MG63 (cell line): ENCODE results near the gene GASK1A. TPM values are rescaled to one million over a fixed set of nuclear protein-coding genes. Genes with fewer than 3 reads are reported as not detected.
"Not testable (repeated sequence)": the region's sequence is repeated elsewhere in the genome, so short reads cannot be mapped to it uniquely, and the experiment has no call there.

Experiments used
- DNase-seq: peaks from one replicate; pipeline ENCODE4 v3.0.0-alpha.2; 2020
- H3K27me3 ChIP-seq: fragments of 250-450 bp; sonication (Bioruptor Pico); 2 replicates; pipeline ENCODE4 v1.5.1; 2020; ENCODE audit warnings: mild to moderate bottlenecking, moderate library complexity
- H3K36me3 ChIP-seq: fragments of 250-450 bp; sonication (Bioruptor Pico); 2 replicates; pipeline ENCODE4 v1.5.1; 2020; ENCODE audit warnings: mild to moderate bottlenecking, moderate library complexity
- H3K4me3 ChIP-seq: fragments of 250-450 bp; sonication (Bioruptor Pico); 2 replicates; pipeline ENCODE4 v1.5.1; 2020; ENCODE audit warnings: mild to moderate bottlenecking, moderate library complexity
- H3K9me3 ChIP-seq: fragments of 250-450 bp; sonication (Bioruptor Pico); 2 replicates; pipeline ENCODE4 v1.5.1; 2020; ENCODE audit warnings: mild to moderate bottlenecking, moderate library complexity
- total RNA-seq: library from RNA; depleted of rRNA; stranded (reverse); fragments of >200 nt; shearing (Covaris generic); gene quantifications from 2 replicates; pipeline ENCODE4 v1.2.3, GENCODE V29; 2014; ENCODE audit warnings: low replicate concordance

Gene GASK1A
- total RNA-seq, 1 experiment from 2014 or later = not detected

- Histone ChIP-seq H3K36me3 (no peaks in the 10 kb centered on the region), H3K9me3 (no peaks in the 10 kb centered on the region), H3K4me3 (no peak overlapping the region), H3K27me3 (no peaks in the 10 kb centered on the region)
- DNase-seq = no peak
Measured at GRCh38 chr3:43055806-43056770, 77.0 kb downstream of the GASK1A start.

GRCh38 chr3:43059456-43059855 lies 80.3 kb downstream of the GASK1A start:
- Histone ChIP-seq H3K4me3 (no peak overlapping the region), H3K36me3 (no peaks in the 10 kb centered on the region), H3K9me3 (no peaks in the 10 kb centered on the region), H3K27me3 (no peaks in the 10 kb centered on the region)
- no peak for DNase-seq

- no peak for DNase-seq
- H3K36me3 ChIP-seq = no peaks in the 10 kb centered on the region
Measured at GRCh38 chr3:43061101-43061895, 82.2 kb downstream of the GASK1A start.

GRCh38 chr3:43062040-43062563 lies 83.0 kb downstream of the GASK1A start:
- Histone ChIP-seq H3K4me3 (no peak overlapping the region), H3K27me3 (no peaks in the 10 kb centered on the region), H3K36me3 (no peaks in the 10 kb centered on the region), H3K9me3 (no peaks in the 10 kb centered on the region)
- no peak for DNase-seq

More at GRCh38 chr3:43061101-43061895, 82.2 kb downstream of the GASK1A start:
- Histone ChIP-seq H3K27me3 (no peaks in the 10 kb centered on the region), H3K4me3 (no peak overlapping the region), H3K9me3 (no peaks in the 10 kb centered on the region)

GRCh38 chr3:43062564-43063040 lies 83.5 kb downstream of the GASK1A start:
- H3K27me3 ChIP-seq = no peaks in the 10 kb centered on the region
- H3K36me3 ChIP-seq = no peaks in the 10 kb centered on the region
- no peaks in the 10 kb centered on the region for H3K9me3 ChIP-seq
- no peak for DNase-seq
- H3K4me3 ChIP-seq = no peak overlapping the region

GRCh38 chr3:43063114-43063513 lies 84.0 kb downstream of the GASK1A start:
- no peak for DNase-seq
- Histone ChIP-seq H3K27me3 (no peaks in the 10 kb centered on the region), H3K9me3 (no peaks in the 10 kb centered on the region), H3K36me3 (no peaks in the 10 kb centered on the region), H3K4me3 (no peak overlapping the region)

- DNase-seq, H3K36me3 ChIP-seq, H3K4me3 ChIP-seq, H3K27me3 ChIP-seq, H3K9me3 ChIP-seq: not testable (repeated sequence)
Measured at GRCh38 chr3:43070670-43071069, 91.6 kb downstream of the GASK1A start.

GRCh38 chr3:43071313-43071893 lies 92.3 kb downstream of the GASK1A start:
- Histone ChIP-seq H3K9me3 (no peaks in the 10 kb centered on the region), H3K4me3 (no peak overlapping the region), H3K27me3 (no peaks in the 10 kb centered on the region), H3K36me3 (no peaks in the 10 kb centered on the region)
- DNase-seq = no peak

- Histone ChIP-seq H3K27me3 (no peaks in the 10 kb centered on the region), H3K36me3 (no peaks in the 10 kb centered on the region), H3K4me3 (no peak overlapping the region), H3K9me3 (no peaks in the 10 kb centered on the region)
- DNase-seq = no peak
Measured at GRCh38 chr3:43072361-43072760, 93.2 kb downstream of the GASK1A start.

- Histone ChIP-seq H3K36me3 (no peaks in the 10 kb centered on the region), H3K27me3 (no peaks in the 10 kb centered on the region), H3K9me3 (no peaks in the 10 kb centered on the region), H3K4me3 (no peak overlapping the region)
- DNase-seq = no peak
Measured at GRCh38 chr3:43073116-43073835, 94.2 kb downstream of the GASK1A start.

- Histone ChIP-seq H3K4me3 (no peak overlapping the region), H3K27me3 (no peaks in the 10 kb centered on the region), H3K36me3 (no peaks in the 10 kb centered on the region), H3K9me3 (no peaks in the 10 kb centered on the region)
- no peak for DNase-seq
Measured at GRCh38 chr3:43073836-43074220, 94.7 kb downstream of the GASK1A start.

GRCh38 chr3:43074482-43074881 lies 95.4 kb downstream of the GASK1A start:
- no peaks in the 10 kb centered on the region for H3K27me3 ChIP-seq
- DNase-seq = no peak
- H3K4me3 ChIP-seq = no peak overlapping the region
- H3K9me3 ChIP-seq = no peaks in the 10 kb centered on the region
- H3K36me3 ChIP-seq = no peaks in the 10 kb centered on the region

- Histone ChIP-seq H3K9me3 (no peaks in the 10 kb centered on the region), H3K27me3 (no peaks in the 10 kb centered on the region), H3K36me3 (no peaks in the 10 kb centered on the region), H3K4me3 (no peak overlapping the region)
- DNase-seq = no peak
Measured at GRCh38 chr3:43074901-43075689, 96.0 kb downstream of the GASK1A start.

- Histone ChIP-seq H3K4me3 (no peak overlapping the region), H3K9me3 (no peaks in the 10 kb centered on the region), H3K36me3 (no peaks in the 10 kb centered on the region), H3K27me3 (no peaks in the 10 kb centered on the region)
- peak; percentile 6 for DNase-seq
Measured at GRCh38 chr3:43075904-43076661, 97.0 kb downstream of the GASK1A start.

GRCh38 chr3:43076857-43077256 lies 97.7 kb downstream of the GASK1A start:
- Histone ChIP-seq H3K9me3 (no peaks in the 10 kb centered on the region), H3K4me3 (no peak overlapping the region), H3K36me3 (no peaks in the 10 kb centered on the region), H3K27me3 (no peaks in the 10 kb centered on the region)
- no peak for DNase-seq
